CD14-positive monocyte (primary cell): Measurements from ENCODE around the gene ANO9. TPM values are rescaled to one million over a fixed set of nuclear protein-coding genes. Genes with fewer than 3 reads are reported as not detected.

Source experiments
- DNase-seq, 3 donors: peaks; one replicate each; pipeline ENCODE4 v3.0.0-alpha.2; 2011 to 2022
- H2AFZ ChIP-seq: 2 replicates; pipeline ENCODE4 v1.6.0; 2012; ENCODE audit warnings: mild to moderate bottlenecking, low read depth, low read length, inconsistent platforms; ENCODE audit not compliant: insufficient read depth, poor library complexity, severe bottlenecking
- H3K27ac ChIP-seq, 2 donors: 1 replicate in 1 of 2; 2 replicates in 1 of 2; pipeline ENCODE4 v1.5.1; 2012 to 2013; ENCODE audit warnings: low read length in 2 of 2, control low read depth in 1 of 2, inconsistent platforms in 1 of 2, low read depth in 1 of 2, mild to moderate bottlenecking in 1 of 2
- H3K27me3 ChIP-seq, 2 donors: one replicate each; pipeline versions ENCODE4 v1.6.0 to v1.6.1; 2011 to 2013; ENCODE audit warnings: low read length in 2 of 2; ENCODE audit not compliant: control insufficient read depth in 2 of 2, insufficient read depth in 2 of 2
- H3K36me3 ChIP-seq, 2 donors: replicated peaks in 1 of 2; 1 replicate in 1 of 2; 2 replicates in 1 of 2; pipeline versions ENCODE4 v1.5.1 to v1.6.1; 2012 to 2013; ENCODE audit warnings: low read length in 2 of 2, control low read depth in 1 of 2, inconsistent platforms in 1 of 2, mild to moderate bottlenecking in 1 of 2; ENCODE audit not compliant: insufficient read depth in 2 of 2, control insufficient read depth in 1 of 2
- H3K4me1 ChIP-seq, 2 donors: 1 replicate in 1 of 2; 2 replicates in 1 of 2; pipeline versions ENCODE4 v1.5.1 to v1.6.1; 2012 to 2013; ENCODE audit warnings: low read length in 2 of 2, control low read depth in 1 of 2, inconsistent platforms in 1 of 2, mild to moderate bottlenecking in 1 of 2, moderate library complexity in 1 of 2; ENCODE audit not compliant: insufficient read depth in 2 of 2, control insufficient read depth in 1 of 2
- H3K4me2 ChIP-seq: replicated peaks from 2 replicates; pipeline ENCODE3; 2012; ENCODE audit warnings: low read length, moderate library complexity, mild to moderate bottlenecking; ENCODE audit not compliant: poor library complexity, severe bottlenecking; ENCODE audit errors: extremely low read depth
- H3K4me3 ChIP-seq, 3 experiments: fragments of 200-600 bp in 1 of 3; sonication (generic) in 1 of 3; replicated peaks in 1 of 3; 1 replicate in 2 of 3; 2 replicates in 1 of 3; pipeline ENCODE4 v1.5.1; 2011 to 2013; ENCODE audit warnings: low read length in 3 of 3, mild to moderate bottlenecking in 3 of 3, control low read depth in 2 of 3, low read depth in 2 of 3, inconsistent platforms in 1 of 3, moderate library complexity in 1 of 3
- H3K79me2 ChIP-seq: 2 replicates; pipeline ENCODE4 v1.6.0; 2012; ENCODE audit warnings: mild to moderate bottlenecking, control low read depth, inconsistent platforms, low read length, moderate library complexity; ENCODE audit not compliant: insufficient read depth
- H3K9ac ChIP-seq: 2 replicates; pipeline ENCODE4 v1.6.0; 2017; ENCODE audit warnings: low read length, mild to moderate bottlenecking; ENCODE audit not compliant: insufficient read depth, poor library complexity, severe bottlenecking
- H3K9me3 ChIP-seq, 2 donors: replicated peaks in 1 of 2; 1 replicate in 1 of 2; 2 replicates in 1 of 2; pipeline versions ENCODE4 v1.5.1 to v1.6.1; 2012 to 2013; ENCODE audit warnings: low read length in 2 of 2, control low read depth in 1 of 2; ENCODE audit not compliant: control insufficient read depth in 1 of 2, insufficient read depth in 1 of 2
- H4K20me1 ChIP-seq: 2 replicates; pipeline ENCODE4 v1.6.0; 2012; ENCODE audit warnings: mild to moderate bottlenecking, low read length, control low read depth, moderate library complexity; ENCODE audit not compliant: insufficient read depth
- H3K27ac Mint-ChIP-seq, 7 donors: one replicate each; pipeline ENCODE4 v1.8.0; 2020; ENCODE audit warnings: mild to moderate bottlenecking in 7 of 7, mixed read lengths in 7 of 7, moderate library complexity in 6 of 7, inconsistent platforms in 2 of 7
- H3K27me3 Mint-ChIP-seq, 3 donors: one replicate each; pipeline ENCODE4 v1.8.0; 2021 to 2022; ENCODE audit warnings: low read depth in 3 of 3, mild to moderate bottlenecking in 3 of 3, mixed read lengths in 3 of 3, moderate library complexity in 3 of 3, inconsistent platforms in 1 of 3
- H3K36me3 Mint-ChIP-seq, 2 donors: one replicate each; pipeline ENCODE4 v1.8.0; 2020; ENCODE audit warnings: mixed read lengths in 2 of 2, inconsistent platforms in 1 of 2, mild to moderate bottlenecking in 1 of 2
- H3K4me1 Mint-ChIP-seq: one replicate; pipeline ENCODE4 v1.8.0; 2020; ENCODE audit warnings: mild to moderate bottlenecking, mixed read lengths
- H3K4me3 Mint-ChIP-seq, 2 donors: one replicate each; pipeline ENCODE4 v1.8.0; 2020; ENCODE audit warnings: mild to moderate bottlenecking in 2 of 2, mixed read lengths in 2 of 2, moderate library complexity in 1 of 2
- H3K9me3 Mint-ChIP-seq, 7 donors: one replicate each; pipeline ENCODE4 v1.8.0; 2020 to 2022; ENCODE audit warnings: mixed read lengths in 7 of 7, mild to moderate bottlenecking in 6 of 7, moderate library complexity in 6 of 7, inconsistent platforms in 2 of 7
- WGBS: methylation state at CpG from one replicate; pipeline ENCODE4 v1.1.5; 2013; ENCODE audit warnings: missing lambda C conversion rate; ENCODE audit not compliant: insufficient coverage; 5-methylcytosine and 5-hydroxymethylcytosine counted together
- intact Hi-C, 2 donors: fragments of 100-400 bp; cut with micrococcal nuclease; formaldehyde crosslinking; loops; one replicate each; pipeline versions ENCODE4 v1.15.0 to v1.15.1; 2023
- polyA plus RNA-seq, 3 donors: library from polyadenylated mRNA; depleted of rRNA in 1 of 3; unstranded in 2 of 3; stranded (reverse) in 1 of 3; fragments of 300-500 nt in 2 of 3; fragments of >200 nt in 1 of 3; fragmentation: Illumina TruSeq in 2 of 3; gene quantifications; 1 replicate in 2 of 3; 2 replicates in 1 of 3; pipeline ENCODE4 v1.2.3, GENCODE V29; 2012 to 2021
- TF ChIP-seq, protein P1 (sequence below): fragments of 200-600 bp; IDR thresholded peaks from one replicate; pipeline ENCODE4 v1.8.0; 2022; ENCODE audit warnings: antibody characterized with exemption, mild to moderate bottlenecking

ANO9 gene
- polyA plus RNA-seq, 3 donors, result 0.18 to 0.24 TPM; not detected in 1

DNA sequence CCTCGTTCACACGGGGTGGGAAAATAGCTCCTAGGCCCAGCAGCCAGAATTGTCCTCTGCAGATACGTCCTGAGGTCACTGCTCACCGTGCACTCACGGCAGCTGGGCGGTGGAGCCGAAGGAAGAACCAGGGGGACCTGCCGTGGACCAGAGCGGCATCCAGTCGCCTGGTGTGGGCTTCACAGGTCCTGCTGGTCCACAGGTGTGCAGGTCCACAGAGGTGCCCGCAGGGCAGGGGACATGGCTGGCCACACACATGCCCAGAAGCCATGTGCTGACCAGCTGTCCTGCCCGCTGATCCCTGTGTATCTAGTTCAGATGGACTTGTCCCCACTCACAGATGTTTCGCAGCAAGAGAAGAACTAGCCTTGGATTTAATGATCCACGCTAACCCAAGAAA lies 58.4 kb downstream of the ANO9 start:
- peaks cover 0 to 9% of the 10 kb centered on the region in 2 donors for H3K27me3 ChIP-seq
- Mint-ChIP-seq H3K4me1 (no peaks in the 10 kb centered on the region), H3K36me3 (peaks cover 0 to 2% of the 10 kb centered on the region in 2 donors), H3K27me3 (peaks cover 11 to 23% (median 12%) of the 10 kb centered on the region in 3 donors), H3K9me3 (peaks cover 19 to 32% (median 27%) of the 10 kb centered on the region in 7 donors), H3K27ac (no peak overlapping the region), H3K4me3 (no peak overlapping the region)
- no peaks in the 10 kb centered on the region for H4K20me1 ChIP-seq
- no peaks in the 10 kb centered on the region for H3K36me3 ChIP-seq
- H3K4me1 ChIP-seq, result no peaks in the 10 kb centered on the region
- H3K9me3 ChIP-seq, result peaks cover 13 to 36% of the 10 kb centered on the region in 2 donors
- intact Hi-C loops, result no loop called here
- H3K79me2 ChIP-seq, result no peaks in the 10 kb centered on the region
- no peak for DNase-seq
- no peak overlapping the region for H3K27ac ChIP-seq
- no peak overlapping the region for H3K4me3 ChIP-seq
- 93% methylated on average over 12 of the region's 14 CpGs for WGBS
- no peak overlapping the region for H3K4me2 ChIP-seq
- no peak overlapping the region for H3K9ac ChIP-seq
- H2AFZ ChIP-seq, result no peak overlapping the region
- TF ChIP-seq, protein P1, sequence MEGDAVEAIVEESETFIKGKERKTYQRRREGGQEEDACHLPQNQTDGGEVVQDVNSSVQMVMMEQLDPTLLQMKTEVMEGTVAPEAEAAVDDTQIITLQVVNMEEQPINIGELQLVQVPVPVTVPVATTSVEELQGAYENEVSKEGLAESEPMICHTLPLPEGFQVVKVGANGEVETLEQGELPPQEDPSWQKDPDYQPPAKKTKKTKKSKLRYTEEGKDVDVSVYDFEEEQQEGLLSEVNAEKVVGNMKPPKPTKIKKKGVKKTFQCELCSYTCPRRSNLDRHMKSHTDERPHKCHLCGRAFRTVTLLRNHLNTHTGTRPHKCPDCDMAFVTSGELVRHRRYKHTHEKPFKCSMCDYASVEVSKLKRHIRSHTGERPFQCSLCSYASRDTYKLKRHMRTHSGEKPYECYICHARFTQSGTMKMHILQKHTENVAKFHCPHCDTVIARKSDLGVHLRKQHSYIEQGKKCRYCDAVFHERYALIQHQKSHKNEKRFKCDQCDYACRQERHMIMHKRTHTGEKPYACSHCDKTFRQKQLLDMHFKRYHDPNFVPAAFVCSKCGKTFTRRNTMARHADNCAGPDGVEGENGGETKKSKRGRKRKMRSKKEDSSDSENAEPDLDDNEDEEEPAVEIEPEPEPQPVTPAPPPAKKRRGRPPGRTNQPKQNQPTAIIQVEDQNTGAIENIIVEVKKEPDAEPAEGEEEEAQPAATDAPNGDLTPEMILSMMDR, result no peak

GRCh38 chr11:382081-382629 lies 59.7 kb downstream of the ANO9 start:
- Histone ChIP-seq H3K27ac (no peak overlapping the region), H3K4me1 (no peaks in the 10 kb centered on the region), H3K4me3 (no peak overlapping the region), H3K9me3 (peaks cover 13 to 31% of the 10 kb centered on the region in 2 donors), H4K20me1 (no peaks in the 10 kb centered on the region), H3K27me3 (peaks cover 0 to 9% of the 10 kb centered on the region in 2 donors), H3K36me3 (no peaks in the 10 kb centered on the region), H2AFZ (no peak overlapping the region), H3K79me2 (no peaks in the 10 kb centered on the region), H3K9ac (no peak overlapping the region), H3K4me2 (no peak overlapping the region)
- Mint-ChIP-seq H3K27me3 (peaks cover 11 to 16% (median 13%) of the 10 kb centered on the region in 3 donors), H3K4me1 (no peaks in the 10 kb centered on the region), H3K4me3 (peak overlapping the region in 1 of 2 donors; percentile 62), H3K9me3 (peaks cover 17 to 32% (median 24%) of the 10 kb centered on the region in 7 donors), H3K27ac (peak overlapping the region in 2 of 7 donors; percentile 20 to 25), H3K36me3 (peaks cover 0 to 2% of the 10 kb centered on the region in 2 donors)
- 67% methylated on average over 1 of the region's 11 CpGs for WGBS
- intact Hi-C loops, result no loop called here
- TF ChIP-seq, protein P1, result no peak
- DNase-seq, result no peak
